Measurements from ENCODE around the gene ODF4. TPM values are rescaled to one million over a fixed set of nuclear protein-coding genes. Genes with fewer than 3 reads are reported as not detected.
A peak's percentile ranks its signal among the peaks of the same experiment; 100 is the strongest.

The ODF4 gene
- total and polyA plus RNA-seq, 2 of the 13 experiments (the other 11 are each of a cell fraction or from before 2014, with no cell fraction given), result not detected

- TF ChIP-seq CBX2 (IDR thresholded peaks at IDR 0.05; ENCODE audit: low read depth, low read length) (no peak), CBX2 (CRISPR knock-in tag; IDR thresholded peaks at IDR 0.05; ENCODE audit: low read depth) (no peak), ZNF615 (CRISPR knock-in tag; IDR thresholded peaks at IDR 0.05; ENCODE audit: borderline replicate concordance) (no peak; the same call in 1 of the 2 replicates), PBX2 (CRISPR knock-in tag; IDR thresholded peaks at IDR 0.05) (no peak), RFX1 (IDR thresholded peaks at IDR 0.05) (no peak), GTF3A (CRISPR knock-in tag; conservative IDR thresholded peaks at IDR 0.05) (no peak), SMAD3 (CRISPR knock-in tag; IDR thresholded peaks at IDR 0.05) (no peak), THAP8 (CRISPR knock-in tag; IDR thresholded peaks at IDR 0.05; ENCODE audit: borderline replicate concordance) (no peak), HOXD1 (CRISPR knock-in tag; IDR thresholded peaks at IDR 0.05) (no peak), THYN1 (CRISPR knock-in tag; IDR thresholded peaks at IDR 0.05; ENCODE audit: borderline replicate concordance, low read depth) (no peak), ZNF407 (CRISPR knock-in tag; IDR thresholded peaks at IDR 0.05; ENCODE audit: not compliant biosample characterization) (no peak), ZSCAN29 (CRISPR knock-in tag; conservative IDR thresholded peaks at IDR 0.05) (no peak), RXRA (CRISPR knock-in tag; IDR thresholded peaks at IDR 0.05) (no peak; the same call in 1 of the 2 replicates), NFIB (CRISPR knock-in tag; IDR thresholded peaks at IDR 0.05; ENCODE audit: borderline replicate concordance) (no peak), SPEN (CRISPR knock-in tag; IDR thresholded peaks at IDR 0.05; ENCODE audit: low read depth) (peak; percentile 95; the same call in 1 of the 2 replicates), SNAI1 (CRISPR knock-in tag; IDR thresholded peaks at IDR 0.05; ENCODE audit: borderline replicate concordance) (no peak), YY1 (IDR thresholded peaks at IDR 0.05; ENCODE audit: insufficient read depth, insufficient replicate concordance, low read depth, low read length) (peak; percentile 92), KAT2B (IDR thresholded peaks at IDR 0.05; ENCODE audit: borderline replicate concordance, low read depth, low read length) (no peak), ZNF550 (CRISPR knock-in tag; IDR thresholded peaks at IDR 0.05; ENCODE audit: borderline replicate concordance) (no peak), HNF4A (CRISPR knock-in tag; IDR thresholded peaks at IDR 0.05) (no peak; the same call in 1 of the 2 replicates), ZNF605 (CRISPR knock-in tag; IDR thresholded peaks at IDR 0.05) (peak; percentile 74)
Measured at GRCh38 chr17:8383143-8383822, 43.6 kb downstream of the ODF4 start, which contains the start of gene RPL26 (continued).
